Fibroblast of skin of back (primary cell): ENCODE data around the gene PDE9A.
"Not testable (repeated sequence)": the region's sequence is repeated elsewhere in the genome, so short reads cannot be mapped to it uniquely, and the experiment has no call there.

Experiments used
- DNase-seq: peaks from one replicate; pipeline ENCODE4 v3.0.0-alpha.2; 2013

Gene PDE9A

GRCh38 chr21:42779431-42779861 is 126.0 kb downstream of the PDE9A start:
- DNase-seq: no peak

- no peak for DNase-seq
Measured at GRCh38 chr21:42780617-42781016, 127.2 kb downstream of the PDE9A start.

DNA sequence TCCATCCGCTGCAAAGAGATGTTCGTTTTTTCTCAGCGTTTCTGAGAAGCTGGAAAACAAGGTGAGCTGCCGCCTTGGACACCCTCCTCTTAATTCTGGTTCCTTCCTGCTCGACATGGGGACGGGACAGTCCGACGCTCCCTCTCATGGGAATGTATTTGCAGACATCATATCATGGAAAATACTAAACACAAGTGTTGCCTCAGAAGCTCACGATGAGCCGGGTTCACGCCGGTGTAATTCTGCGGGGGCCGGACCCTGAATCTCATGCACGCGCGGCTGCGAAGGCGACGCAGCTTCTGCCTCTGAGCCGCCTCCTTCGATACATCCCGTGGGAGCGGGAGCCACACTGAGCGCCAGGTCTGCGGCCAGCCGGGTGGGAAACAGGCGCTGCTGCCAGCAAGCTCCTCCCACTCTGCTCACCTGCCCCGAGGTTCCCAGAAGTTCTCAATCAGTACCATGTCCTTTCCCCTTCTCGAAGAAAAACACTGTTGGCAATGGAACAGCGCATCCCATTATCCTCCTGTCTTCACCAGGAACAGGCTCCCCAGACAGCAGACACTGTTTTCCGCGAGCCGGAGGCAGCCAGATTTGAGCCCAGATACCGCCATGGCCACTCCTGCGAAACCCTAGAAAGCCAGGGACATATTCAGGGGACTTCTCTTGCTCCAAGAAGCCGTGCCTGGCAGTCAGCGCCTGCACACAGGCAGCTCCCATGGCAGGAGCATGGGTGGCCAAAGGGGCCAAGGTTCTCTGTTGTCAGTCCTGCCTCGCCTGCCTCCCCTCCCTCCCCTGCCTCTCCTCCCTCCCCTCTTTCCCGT is 127.9 kb downstream of the PDE9A start:
- DNase-seq: no peak

DNA sequence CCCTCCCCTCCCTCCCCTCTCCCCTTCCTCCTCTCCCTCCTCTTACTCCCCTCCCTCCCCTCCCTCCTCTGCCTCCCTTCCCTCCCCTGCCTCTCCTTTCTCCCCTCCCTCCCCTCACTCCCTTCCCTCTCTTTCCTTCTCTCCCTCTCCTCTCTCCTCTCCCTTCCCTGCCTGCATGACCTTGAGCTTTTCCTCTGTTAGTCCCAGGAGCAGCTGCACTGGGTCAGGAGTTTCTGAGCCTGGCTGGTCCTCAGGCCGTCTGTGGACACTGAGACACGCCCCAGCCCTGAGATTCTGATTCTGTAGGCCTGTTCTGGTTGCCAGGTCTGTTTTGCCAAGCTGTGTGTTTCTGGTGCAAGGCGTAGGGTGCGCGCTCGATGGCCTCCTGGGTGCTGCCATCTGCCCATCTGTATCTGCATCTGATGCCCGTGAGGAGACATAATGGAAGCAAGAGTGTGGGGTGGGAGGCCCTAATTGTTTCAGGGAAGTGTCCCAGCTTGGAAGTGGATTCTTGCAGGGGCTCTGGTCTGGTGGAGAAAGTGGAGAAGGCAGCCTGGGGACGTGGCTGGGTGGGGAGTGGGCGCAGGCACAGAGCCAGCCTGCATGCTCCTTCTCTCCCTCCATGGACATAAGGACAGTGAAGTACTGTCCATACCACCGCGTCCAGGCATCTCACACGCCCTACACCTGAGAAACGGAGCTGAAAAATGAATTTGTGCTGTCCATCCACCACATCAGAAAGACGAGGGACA is 128.7 kb downstream of the PDE9A start:
- no peak for DNase-seq

GRCh38 chr21:42782723-42783242 is 129.4 kb downstream of the PDE9A start:
- no peak for DNase-seq

DNA sequence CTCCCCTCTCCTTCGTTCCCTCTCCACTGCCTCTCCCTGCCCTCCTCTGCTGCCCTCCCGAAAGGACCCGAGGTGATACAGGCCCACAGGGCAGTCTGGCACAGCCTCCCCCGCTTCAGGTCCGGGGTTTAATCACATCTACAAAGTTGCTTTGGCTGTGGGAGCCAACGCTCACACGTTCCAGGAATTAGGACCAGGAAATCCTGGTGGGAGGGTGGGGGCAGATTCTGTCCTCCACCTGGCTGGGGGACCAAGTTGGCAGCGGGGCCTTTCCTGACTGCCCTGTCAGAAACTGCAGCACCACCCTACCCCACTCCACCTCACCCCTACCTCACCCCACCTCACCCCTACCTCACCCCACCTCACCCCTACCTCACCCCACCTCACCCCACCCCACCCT is 130.9 kb downstream of the PDE9A start:
- DNase-seq: no peak

DNA sequence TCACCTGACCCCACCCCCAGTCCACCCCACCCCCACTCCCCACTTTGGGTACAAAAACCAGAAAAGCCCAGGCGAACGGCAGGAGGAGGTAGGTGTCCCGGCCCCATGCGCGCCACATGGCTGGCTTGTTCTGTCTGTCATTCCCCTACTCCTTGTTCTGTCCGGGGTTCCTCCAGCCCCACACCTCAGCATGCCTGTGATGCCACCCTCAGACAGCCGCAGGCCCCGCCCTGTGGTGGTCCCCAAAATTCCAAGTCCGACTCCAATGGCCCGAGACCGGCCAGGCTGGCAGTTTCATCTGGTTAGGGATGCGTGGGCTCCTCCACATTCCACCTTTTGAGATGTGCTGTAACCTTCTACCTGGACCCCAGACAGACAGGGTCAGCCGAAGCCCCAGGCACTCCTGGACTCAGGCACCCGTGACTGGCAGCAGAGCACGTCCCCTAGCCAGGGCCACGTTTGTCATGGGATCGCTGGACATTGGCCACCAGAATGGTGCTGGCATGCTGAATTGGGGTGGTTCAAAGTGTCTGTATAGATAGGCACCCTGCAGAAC is 131.6 kb downstream of the PDE9A start:
- DNase-seq: no peak

- DNase-seq: no peak
Measured at GRCh38 chr21:42785666-42786427, 132.4 kb downstream of the PDE9A start.

GRCh38 chr21:42786884-42787283 is 133.5 kb downstream of the PDE9A start:
- DNase-seq: no peak

- no peak for DNase-seq
Measured at GRCh38 chr21:42787613-42788012, 134.2 kb downstream of the PDE9A start.

GRCh38 chr21:42790520-42791065 is 137.2 kb downstream of the PDE9A start:
- DNase-seq: no peak

- no peak for DNase-seq
Measured at GRCh38 chr21:42793774-42794173, 140.4 kb downstream of the PDE9A start.

DNA sequence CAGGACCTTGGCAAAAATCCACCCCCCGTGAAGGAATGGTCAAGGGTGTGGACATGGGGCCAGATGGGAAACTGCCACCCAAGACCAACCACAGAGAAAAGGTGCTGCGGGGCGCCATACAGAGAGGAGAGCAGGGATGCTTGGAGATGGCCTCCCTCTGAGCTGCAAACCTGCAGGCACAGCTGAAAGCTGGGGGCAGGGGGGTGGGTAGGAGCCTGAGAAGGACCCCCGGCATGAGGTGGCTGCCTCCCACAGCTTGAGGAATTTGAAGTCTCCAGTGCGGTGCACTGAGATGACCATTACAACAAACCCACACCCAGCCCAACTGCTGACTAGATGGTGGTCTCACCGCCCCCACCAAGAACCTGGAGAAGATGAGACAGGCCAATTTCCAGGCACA is 141.1 kb downstream of the PDE9A start:
- no peak for DNase-seq

DNA sequence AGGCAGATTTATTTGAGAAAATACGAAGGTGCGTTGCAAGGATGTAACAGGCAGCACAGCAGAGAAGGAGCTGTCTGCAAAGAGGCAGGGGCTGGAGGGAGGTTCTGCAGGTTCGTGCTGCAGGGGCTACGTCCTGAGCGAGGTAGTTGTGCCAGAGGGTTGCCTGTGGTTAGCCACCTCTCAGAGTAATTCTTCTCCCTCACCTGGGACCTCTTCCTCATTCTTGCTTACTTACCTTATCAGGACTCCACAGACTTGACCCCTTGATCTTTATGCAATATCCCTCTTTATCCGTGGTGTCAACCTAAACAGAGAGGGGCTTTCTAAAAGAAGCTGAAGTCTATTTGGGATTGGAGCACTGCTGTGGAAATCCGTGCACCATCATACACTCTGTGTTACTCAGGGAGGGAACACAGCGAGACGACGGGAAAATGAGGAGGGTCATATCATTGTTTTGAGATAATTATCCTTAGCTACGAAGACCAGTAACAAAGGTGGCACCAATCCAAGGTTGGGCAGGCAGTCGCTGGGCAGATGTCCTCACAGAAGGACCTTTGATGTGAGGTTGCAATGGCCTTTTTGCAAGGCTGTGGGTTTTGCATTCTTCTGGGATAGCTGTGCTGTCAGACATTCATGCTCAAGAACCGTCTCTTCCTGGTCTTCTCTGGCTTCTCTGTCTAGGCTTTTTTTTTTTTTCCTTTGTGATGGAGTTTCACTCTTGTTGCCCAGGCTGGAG is 143.1 kb downstream of the PDE9A start:
- no peak for DNase-seq

DNA sequence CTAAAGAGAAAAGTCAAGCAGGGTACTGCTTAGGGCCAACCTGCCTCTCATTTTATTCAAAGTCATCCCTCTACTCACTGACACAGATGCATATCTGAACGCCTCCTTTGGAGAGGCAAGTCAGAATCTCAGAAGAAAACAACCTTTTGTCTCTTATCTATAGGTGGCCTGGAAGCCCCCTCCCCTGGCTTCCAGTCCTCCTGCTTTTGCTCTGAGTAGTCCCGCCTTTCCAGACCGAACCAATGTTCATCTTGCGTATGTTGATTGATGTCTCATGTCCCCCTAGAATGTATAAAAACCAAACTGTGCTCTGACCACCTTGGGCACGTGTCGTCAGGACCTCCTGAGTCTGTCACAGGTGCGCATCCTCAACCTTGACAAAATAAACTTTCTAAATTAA is 144.1 kb downstream of the PDE9A start:
- no peak for DNase-seq

DNA sequence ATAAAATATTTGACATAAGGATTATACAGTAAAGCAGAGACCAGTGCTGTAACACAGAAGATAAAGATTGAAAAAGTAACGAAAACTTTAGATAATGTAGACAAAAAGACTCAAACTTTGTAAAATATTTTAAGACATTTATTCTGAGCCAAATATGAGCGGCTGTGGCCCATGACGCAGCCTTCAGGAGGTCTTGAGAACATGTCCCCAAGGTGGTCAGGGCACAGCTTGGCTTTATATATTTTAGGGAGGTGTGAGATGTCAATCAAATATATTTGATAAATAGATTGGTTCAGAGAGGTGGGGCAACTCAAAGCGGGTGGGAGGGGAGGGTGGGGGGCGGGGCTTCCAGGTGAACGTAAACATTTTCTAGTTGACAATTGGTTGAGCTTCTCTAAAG is 144.7 kb downstream of the PDE9A start:
- DNase-seq: no peak

- no peak for DNase-seq
Measured at GRCh38 chr21:42799516-42799915, 146.1 kb downstream of the PDE9A start.

DNA sequence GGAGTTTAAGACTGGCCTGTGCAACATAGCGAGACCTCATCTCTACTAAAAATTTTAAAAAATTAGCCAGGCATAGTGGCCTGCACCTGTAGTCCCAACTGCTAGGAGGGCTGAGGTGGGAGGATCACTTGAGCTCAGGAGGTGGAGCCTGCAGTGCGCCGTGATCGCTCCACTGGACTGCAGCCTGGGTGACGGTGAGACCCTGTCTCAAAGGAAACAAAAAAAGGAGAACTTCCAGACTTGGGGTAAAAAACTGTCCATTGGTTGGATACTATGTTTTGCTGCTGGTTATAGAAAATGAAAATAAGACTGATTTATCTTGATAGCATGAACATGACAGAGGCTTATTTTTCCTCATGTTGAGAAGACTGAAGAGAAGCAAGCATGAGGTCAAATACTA is 146.5 kb downstream of the PDE9A start:
- DNase-seq: no peak

- DNase-seq: not testable (repeated sequence)
Measured at GRCh38 chr21:42801616-42802015, 148.2 kb downstream of the PDE9A start.

GRCh38 chr21:42806509-42807140 is 153.2 kb downstream of the PDE9A start:
- no peak for DNase-seq

DNA sequence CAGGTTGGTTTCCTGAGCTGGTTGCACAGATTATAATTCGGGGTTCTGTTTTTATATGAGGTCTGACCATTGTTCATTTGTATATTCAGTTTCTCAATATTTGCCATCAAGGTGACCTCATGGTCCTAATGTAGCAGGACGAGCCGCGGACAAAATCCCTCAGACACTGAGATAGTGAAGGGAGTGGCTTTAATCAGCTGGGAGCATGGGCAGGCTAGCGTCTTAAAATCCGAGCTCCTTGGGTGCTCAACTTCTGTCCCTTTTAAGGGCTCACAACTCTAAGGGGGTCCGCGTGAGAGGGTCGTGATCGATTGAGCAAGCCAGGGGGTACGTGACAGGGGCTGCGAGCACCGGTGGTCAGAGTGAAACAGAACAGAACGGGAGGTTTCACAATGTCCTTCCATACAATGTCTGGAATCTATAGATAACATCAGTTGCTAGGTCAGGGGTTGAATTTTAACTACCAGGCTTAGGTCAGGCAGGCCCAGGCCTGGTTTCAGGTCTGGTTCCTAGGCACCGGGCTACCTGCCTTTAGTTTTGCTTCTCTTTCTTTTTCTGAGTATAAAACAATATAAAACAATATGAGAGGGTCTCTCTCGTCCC is 154.0 kb downstream of the PDE9A start:
- DNase-seq: not testable (repeated sequence)
